Keratinocyte (primary cell): ENCODE data around the gene COMMD2. TPM values are rescaled to one million over a fixed set of nuclear protein-coding genes. Genes with fewer than 3 reads are reported as not detected.

ENCODE experiments used
- DNase-seq: peaks from one replicate; pipeline ENCODE4 v3.0.0-alpha.2; 2011; ENCODE audit warnings: low read depth, missing footprints, low spot score
- FAIRE-seq: peaks from 2 replicates; lab custom pipeline; 2011; peaks lifted over from hg19 to GRCh38; lab: Jason Lieb, UNC
- H2AFZ ChIP-seq: 2 replicates; pipeline ENCODE4 v1.6.0; 2012; ENCODE audit warnings: low read length, control low read depth, inconsistent platforms; ENCODE audit not compliant: control insufficient read depth
- H3K27ac ChIP-seq: 2 replicates; pipeline ENCODE4 v1.5.1; 2011; ENCODE audit warnings: low read length; ENCODE audit not compliant: control insufficient read depth, insufficient read depth
- H3K27me3 ChIP-seq: 3 replicates; pipeline ENCODE4 v1.6.0; 2011; ENCODE audit warnings: low read length; ENCODE audit not compliant: control insufficient read depth, insufficient read depth; ENCODE audit errors: extremely low read depth
- H3K36me3 ChIP-seq, 2 experiments: 2 replicates in 1 of 2; 3 replicates in 1 of 2; pipeline ENCODE4 v1.5.1; 2011; ENCODE audit warnings: low read length in 2 of 2, mild to moderate bottlenecking in 1 of 2; ENCODE audit not compliant: control insufficient read depth in 2 of 2, insufficient read depth in 2 of 2; ENCODE audit errors: extremely low read depth in 1 of 2
- H3K4me1 ChIP-seq: 3 replicates; pipeline ENCODE4 v1.5.1; 2011; ENCODE audit warnings: low read length; ENCODE audit not compliant: control insufficient read depth, insufficient read depth; ENCODE audit errors: extremely low read depth
- H3K4me2 ChIP-seq: 3 replicates; pipeline ENCODE4 v1.6.0; 2011; ENCODE audit warnings: low read depth, low read length; ENCODE audit not compliant: control insufficient read depth, insufficient read depth; ENCODE audit errors: extremely low read depth
- H3K4me3 ChIP-seq, 3 experiments: fragments of 200-600 bp in 1 of 3; sonication (generic) in 1 of 3; 2 replicates in 2 of 3; 3 replicates in 1 of 3; pipeline ENCODE4 v1.5.1; 2011 to 2016; ENCODE audit warnings: low read length in 3 of 3, mild to moderate bottlenecking in 3 of 3, control low read depth in 2 of 3, inconsistent platforms in 1 of 3, low read depth in 1 of 3, mixed read lengths in 1 of 3, mixed run types in 1 of 3, moderate library complexity in 1 of 3; ENCODE audit not compliant: control insufficient read depth in 2 of 3, insufficient read depth in 2 of 3; ENCODE audit errors: extremely low read depth in 1 of 3
- H3K79me2 ChIP-seq: 2 replicates; pipeline ENCODE4 v1.6.0; 2012; ENCODE audit warnings: low read length; ENCODE audit not compliant: control insufficient read depth, insufficient read depth
- H3K9ac ChIP-seq: 3 replicates; pipeline ENCODE4 v1.6.0; 2011; ENCODE audit warnings: low read length; ENCODE audit not compliant: control insufficient read depth, insufficient read depth; ENCODE audit errors: extremely low read depth
- H3K9me1 ChIP-seq: 3 replicates; pipeline ENCODE4 v1.6.0; 2011; ENCODE audit warnings: low read length; ENCODE audit not compliant: control insufficient read depth, insufficient read depth; ENCODE audit errors: extremely low read depth
- H3K9me3 ChIP-seq: 2 replicates; pipeline ENCODE4 v1.5.1; 2012; ENCODE audit warnings: low read depth, low read length; ENCODE audit not compliant: control insufficient read depth
- H4K20me1 ChIP-seq: 3 replicates; pipeline ENCODE4 v1.6.0; 2011; ENCODE audit warnings: low read length; ENCODE audit not compliant: control insufficient read depth, insufficient read depth; ENCODE audit errors: extremely low read depth
- EZH2 ChIP-seq: IDR thresholded peaks from one replicate; pipeline ENCODE4 v1.6.1; 2012; ENCODE audit warnings: inconsistent platforms, mild to moderate bottlenecking, low read length, moderate library complexity
- dilution Hi-C: fragments of 300-500 bp; cut with MboI; formaldehyde crosslinking; loops from one replicate; pipeline ENCODE4 v1.7.0; 2020; ENCODE audit warnings: low sequenced_read_pairs; ENCODE audit not compliant: extremely low pct_ligation_motif_present
- polyA plus RNA-seq, 5 experiments: library from polyadenylated mRNA; depleted of rRNA in 3 of 5; stranded (reverse) in 3 of 5; stranded (forward) in 1 of 5; unstranded in 1 of 5; fragments of >200 nt; gene quantifications; 1 replicate in 1 of 5; 2 replicates in 3 of 5; 3 replicates in 1 of 5; pipeline versions ENCODE4 v1.2.1 to v1.2.3, GENCODE V29; 2011 to 2012; ENCODE audit warnings: missing spikeins in 2 of 5, low read depth in 1 of 5, low replicate concordance in 1 of 5
- TF ChIP-seq, protein P1 (sequence below), 3 experiments: IDR thresholded peaks in 1 of 3; conservative IDR thresholded peaks in 1 of 3; optimal IDR thresholded peaks in 1 of 3; 2 replicates in 2 of 3; 3 replicates in 1 of 3; pipeline versions ENCODE3 to v1.5.1; 2011; ENCODE audit warnings: low read length in 3 of 3, mild to moderate bottlenecking in 3 of 3, moderate library complexity in 2 of 3, control low read depth in 1 of 3, inconsistent platforms in 1 of 3; ENCODE audit not compliant: insufficient read depth in 2 of 3; ENCODE audit errors: extremely low read depth in 1 of 3

Gene COMMD2
- polyA plus RNA-seq, 1 donor (not counting 4 experiments of a cell fraction or from before 2014, with no cell fraction given), result 51.0 TPM

DNA sequence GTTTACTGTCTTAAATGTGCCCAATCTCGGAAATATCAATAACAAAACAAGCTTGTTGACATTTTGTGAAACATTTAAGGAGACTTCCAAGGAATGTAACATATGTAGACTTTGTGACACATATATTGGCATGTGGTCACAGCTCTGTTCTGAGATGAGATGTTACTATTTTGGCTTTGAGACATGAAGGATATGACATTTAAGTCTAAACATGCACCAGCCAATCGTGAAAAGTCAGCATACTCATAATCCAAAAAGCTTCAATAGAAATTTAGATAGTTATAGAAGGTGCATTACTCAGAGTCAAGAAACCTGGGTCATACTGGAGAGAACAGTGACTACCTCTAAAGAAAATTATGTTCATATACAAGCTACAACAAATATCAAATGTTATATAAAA lies 13.4 kb downstream of the COMMD2 start:
- no peak overlapping the region for H3K27ac ChIP-seq
- no peak overlapping the region for H2AFZ ChIP-seq
- H3K9ac ChIP-seq, result no peak overlapping the region
- H3K9me1 ChIP-seq, result no peaks in the 10 kb centered on the region
- no peaks in the 10 kb centered on the region for H3K79me2 ChIP-seq
- H3K27me3 ChIP-seq, result no peaks in the 10 kb centered on the region
- dilution Hi-C loops, result no loop called here
- no peak for TF ChIP-seq EZH2
- TF ChIP-seq, protein P1, sequence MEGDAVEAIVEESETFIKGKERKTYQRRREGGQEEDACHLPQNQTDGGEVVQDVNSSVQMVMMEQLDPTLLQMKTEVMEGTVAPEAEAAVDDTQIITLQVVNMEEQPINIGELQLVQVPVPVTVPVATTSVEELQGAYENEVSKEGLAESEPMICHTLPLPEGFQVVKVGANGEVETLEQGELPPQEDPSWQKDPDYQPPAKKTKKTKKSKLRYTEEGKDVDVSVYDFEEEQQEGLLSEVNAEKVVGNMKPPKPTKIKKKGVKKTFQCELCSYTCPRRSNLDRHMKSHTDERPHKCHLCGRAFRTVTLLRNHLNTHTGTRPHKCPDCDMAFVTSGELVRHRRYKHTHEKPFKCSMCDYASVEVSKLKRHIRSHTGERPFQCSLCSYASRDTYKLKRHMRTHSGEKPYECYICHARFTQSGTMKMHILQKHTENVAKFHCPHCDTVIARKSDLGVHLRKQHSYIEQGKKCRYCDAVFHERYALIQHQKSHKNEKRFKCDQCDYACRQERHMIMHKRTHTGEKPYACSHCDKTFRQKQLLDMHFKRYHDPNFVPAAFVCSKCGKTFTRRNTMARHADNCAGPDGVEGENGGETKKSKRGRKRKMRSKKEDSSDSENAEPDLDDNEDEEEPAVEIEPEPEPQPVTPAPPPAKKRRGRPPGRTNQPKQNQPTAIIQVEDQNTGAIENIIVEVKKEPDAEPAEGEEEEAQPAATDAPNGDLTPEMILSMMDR (optimal IDR thresholded peaks at IDR 0.05 in 1 of 3, IDR thresholded peaks at IDR 0.05 in 1 of 3, conservative IDR thresholded peaks at IDR 0.05 in 1 of 3; ENCODE audit: extremely low read depth in 1 of 3, insufficient read depth in 2 of 3, low read length in 3 of 3), result no peak
- DNase-seq (no peak), FAIRE-seq (no peak)
- no peaks in the 10 kb centered on the region for H4K20me1 ChIP-seq
- peaks cover 9% of the 10 kb centered on the region for H3K4me1 ChIP-seq
- H3K4me2 ChIP-seq, result no peak overlapping the region
- H3K4me3 ChIP-seq, result no peak overlapping the region
- H3K36me3 ChIP-seq, result peaks cover 0 to 5% of the 10 kb centered on the region in 2 experiments
- no peaks in the 10 kb centered on the region for H3K9me3 ChIP-seq

DNA sequence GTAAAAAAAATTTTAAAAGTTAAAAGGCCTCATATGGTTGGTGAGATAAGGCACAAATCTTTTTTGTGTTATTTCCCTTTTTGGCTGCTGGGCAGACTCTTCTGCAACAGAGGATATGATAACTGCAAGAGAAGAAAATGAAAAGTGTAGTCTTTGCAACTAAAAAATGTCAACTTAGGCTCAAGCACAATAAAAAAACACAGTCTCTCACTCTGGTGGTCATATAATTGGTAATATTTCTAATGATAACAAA lies 15.4 kb downstream of the COMMD2 start:
- no peak for TF ChIP-seq EZH2
- TF ChIP-seq, protein P1 (optimal IDR thresholded peaks at IDR 0.05 in 1 of 3, IDR thresholded peaks at IDR 0.05 in 1 of 3, conservative IDR thresholded peaks at IDR 0.05 in 1 of 3; ENCODE audit: extremely low read depth in 1 of 3, insufficient read depth in 2 of 3, low read length in 3 of 3), result no peak
- dilution Hi-C loops, result no loop called here
- Histone ChIP-seq H3K36me3 (peaks cover 0 to 5% of the 10 kb centered on the region in 2 experiments), H3K4me3 (no peak overlapping the region), H3K9me3 (no peaks in the 10 kb centered on the region), H3K4me1 (peaks cover 9% of the 10 kb centered on the region), H4K20me1 (no peaks in the 10 kb centered on the region), H3K79me2 (no peaks in the 10 kb centered on the region), H3K9ac (no peak overlapping the region), H3K9me1 (no peaks in the 10 kb centered on the region), H3K27me3 (no peaks in the 10 kb centered on the region), H2AFZ (no peak overlapping the region), H3K4me2 (no peak overlapping the region), H3K27ac (no peak overlapping the region)
- DNase-seq (no peak), FAIRE-seq (no peak)
